ENCODE measurements around the gene LRG1. TPM values are rescaled to one million over a fixed set of nuclear protein-coding genes. Genes with fewer than 3 reads are reported as not detected.

Gene LRG1
- total and polyA plus RNA-seq, 2 of the 13 experiments (the other 11 are each of a cell fraction or from before 2014, with no cell fraction given): 12.0 to 39.3 TPM

DNA sequence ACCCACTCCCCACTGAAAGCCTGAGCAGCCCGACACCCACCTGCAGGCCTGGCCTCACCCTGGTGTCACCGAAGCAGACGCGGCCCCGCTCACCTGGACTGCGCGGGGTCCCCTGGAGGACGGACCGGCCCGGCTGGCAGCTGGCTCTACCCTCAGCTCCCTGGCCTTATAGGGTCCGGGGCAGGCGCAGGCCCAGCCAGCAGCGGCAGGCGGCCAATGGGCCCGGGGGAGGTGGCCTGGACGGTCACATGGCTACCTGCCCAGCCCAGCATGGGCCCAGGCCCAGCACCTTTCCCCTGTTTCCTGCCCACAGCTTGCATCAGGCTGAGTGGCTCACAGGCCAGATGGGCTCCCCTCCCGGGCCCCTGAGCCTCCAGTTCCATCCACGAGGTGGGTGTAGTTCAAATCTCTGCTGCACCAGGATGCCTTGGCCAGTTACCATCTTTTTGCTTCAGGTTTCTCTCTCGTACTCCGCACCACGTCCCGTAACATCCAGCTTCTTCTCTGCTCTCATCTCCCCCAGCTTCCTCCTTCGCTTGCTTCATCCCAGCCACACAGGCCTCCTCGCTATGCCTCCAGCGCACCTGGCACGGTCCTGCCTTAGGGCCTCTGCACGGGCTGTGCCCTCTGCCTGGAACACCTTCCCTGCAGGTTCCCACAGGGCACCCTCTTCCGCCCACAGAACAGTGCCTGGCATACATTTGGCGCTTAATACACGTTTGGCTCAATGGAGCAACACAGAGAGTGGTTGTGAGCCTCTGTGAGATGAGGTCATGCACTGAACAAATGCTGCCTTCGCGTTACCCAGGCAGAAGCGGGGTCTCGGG, 21.3 kb downstream of the LRG1 start, which contains the start of gene PLIN4 (continued):
- peak; percentile 75; the same call in 1 of the 2 replicates for TF ChIP-seq DR1 (CRISPR knock-in tag; IDR thresholded peaks at IDR 0.05)
- peak; percentile 56; the same call in 1 of the 2 replicates for TF ChIP-seq RXRA (CRISPR knock-in tag; IDR thresholded peaks at IDR 0.05)
- TF ChIP-seq ZNF564 (CRISPR knock-in tag; IDR thresholded peaks at IDR 0.05): no peak
- peak; percentile 19 for TF ChIP-seq AGO2 (optimal IDR thresholded peaks at IDR 0.05; ENCODE audit: low read depth, low read length)
- TF ChIP-seq MIER3 (CRISPR knock-in tag; IDR thresholded peaks at IDR 0.05; ENCODE audit: borderline replicate concordance): 0 out of 2 replicates have a peak, but pooled peaks have one; percentile 25
- peak; percentile 13; the same call in 1 of the 2 replicates for TF ChIP-seq ZBTB7B (CRISPR knock-in tag; IDR thresholded peaks at IDR 0.05)
- TF ChIP-seq DMAP1 (CRISPR knock-in tag; IDR thresholded peaks at IDR 0.05): peak; percentile 35; the same call in 1 of the 2 replicates
- TF ChIP-seq, protein P1, sequence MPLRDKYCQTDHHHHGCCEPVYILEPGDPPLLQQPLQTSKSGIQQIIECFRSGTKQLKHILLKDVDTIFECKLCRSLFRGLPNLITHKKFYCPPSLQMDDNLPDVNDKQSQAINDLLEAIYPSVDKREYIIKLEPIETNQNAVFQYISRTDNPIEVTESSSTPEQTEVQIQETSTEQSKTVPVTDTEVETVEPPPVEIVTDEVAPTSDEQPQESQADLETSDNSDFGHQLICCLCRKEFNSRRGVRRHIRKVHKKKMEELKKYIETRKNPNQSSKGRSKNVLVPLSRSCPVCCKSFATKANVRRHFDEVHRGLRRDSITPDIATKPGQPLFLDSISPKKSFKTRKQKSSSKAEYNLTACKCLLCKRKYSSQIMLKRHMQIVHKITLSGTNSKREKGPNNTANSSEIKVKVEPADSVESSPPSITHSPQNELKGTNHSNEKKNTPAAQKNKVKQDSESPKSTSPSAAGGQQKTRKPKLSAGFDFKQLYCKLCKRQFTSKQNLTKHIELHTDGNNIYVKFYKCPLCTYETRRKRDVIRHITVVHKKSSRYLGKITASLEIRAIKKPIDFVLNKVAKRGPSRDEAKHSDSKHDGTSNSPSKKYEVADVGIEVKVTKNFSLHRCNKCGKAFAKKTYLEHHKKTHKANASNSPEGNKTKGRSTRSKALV (CRISPR knock-in tag; IDR thresholded peaks at IDR 0.05): 0 out of 2 replicates have a peak, but pooled peaks have one; percentile 48
- peak; percentile 10 for TF ChIP-seq TEAD3 (CRISPR knock-in tag; optimal IDR thresholded peaks at IDR 0.05; ENCODE audit: borderline replicate concordance)
- TF ChIP-seq ZNF567 (CRISPR knock-in tag; IDR thresholded peaks at IDR 0.05; ENCODE audit: borderline replicate concordance): peak; percentile 79; the same call in 1 of the 2 replicates
- TF ChIP-seq NFATC3 (CRISPR knock-in tag; IDR thresholded peaks at IDR 0.05): no peak
- TF ChIP-seq, protein P2, sequence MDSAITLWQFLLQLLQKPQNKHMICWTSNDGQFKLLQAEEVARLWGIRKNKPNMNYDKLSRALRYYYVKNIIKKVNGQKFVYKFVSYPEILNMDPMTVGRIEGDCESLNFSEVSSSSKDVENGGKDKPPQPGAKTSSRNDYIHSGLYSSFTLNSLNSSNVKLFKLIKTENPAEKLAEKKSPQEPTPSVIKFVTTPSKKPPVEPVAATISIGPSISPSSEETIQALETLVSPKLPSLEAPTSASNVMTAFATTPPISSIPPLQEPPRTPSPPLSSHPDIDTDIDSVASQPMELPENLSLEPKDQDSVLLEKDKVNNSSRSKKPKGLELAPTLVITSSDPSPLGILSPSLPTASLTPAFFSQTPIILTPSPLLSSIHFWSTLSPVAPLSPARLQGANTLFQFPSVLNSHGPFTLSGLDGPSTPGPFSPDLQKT (CRISPR knock-in tag; IDR thresholded peaks at IDR 0.05; ENCODE audit: borderline replicate concordance): no peak
- peak; percentile 81 for TF ChIP-seq ZFY (CRISPR knock-in tag; IDR thresholded peaks at IDR 0.05)
- 0 out of 2 replicates have a peak, but pooled peaks have one; percentile 61 for TF ChIP-seq ZFP36L1 (CRISPR knock-in tag; IDR thresholded peaks at IDR 0.05)
- 0 out of 2 replicates have a peak, but pooled peaks have one; percentile 38 for TF ChIP-seq GZF1 (CRISPR knock-in tag; IDR thresholded peaks at IDR 0.05)
- TF ChIP-seq EP300 (IDR thresholded peaks at IDR 0.05; ENCODE audit: low read depth in 2 of 2, low read length in 2 of 2): no peak
- no peak for TF ChIP-seq EP300 (CRISPR knock-in tag; IDR thresholded peaks at IDR 0.05; ENCODE audit: borderline replicate concordance)
- TF ChIP-seq MIXL1 (CRISPR knock-in tag; IDR thresholded peaks at IDR 0.05): no peak
- TF ChIP-seq NFE2L2 (IDR thresholded peaks at IDR 0.05; ENCODE audit: low read length): no peak
- peak; percentile 55; the same call in 1 of the 2 replicates for TF ChIP-seq KDM2A (CRISPR knock-in tag; IDR thresholded peaks at IDR 0.05; ENCODE audit: borderline replicate concordance, low read depth)
- no peak for TF ChIP-seq ZNF30 (CRISPR knock-in tag; IDR thresholded peaks at IDR 0.05)
- TF ChIP-seq TP53 (CRISPR knock-in tag; conservative IDR thresholded peaks at IDR 0.05): no peak
- no peak for TF ChIP-seq ZNF841 (CRISPR knock-in tag; IDR thresholded peaks at IDR 0.05; ENCODE audit: borderline replicate concordance)
- TF ChIP-seq NCOA1 (CRISPR knock-in tag; IDR thresholded peaks at IDR 0.05): no peak
- TF ChIP-seq SIN3A (IDR thresholded peaks at IDR 0.05; ENCODE audit: borderline replicate concordance, low read depth, low read length): peak; percentile 51; the same call in 1 of the 2 replicates
- TF ChIP-seq ZSCAN29 (CRISPR knock-in tag; conservative IDR thresholded peaks at IDR 0.05): no peak
- no peak for TF ChIP-seq HOXA3 (CRISPR knock-in tag; IDR thresholded peaks at IDR 0.05)
- TF ChIP-seq MYC (CRISPR knock-in tag; IDR thresholded peaks at IDR 0.05; ENCODE audit: borderline replicate concordance): peak; percentile 42; the same call in 1 of the 2 replicates
